ENCODE measurements around the gene CHRNB4. TPM values are rescaled to one million over a fixed set of nuclear protein-coding genes. Genes with fewer than 3 reads are reported as not detected.

Gene CHRNB4
- total RNA-seq, result not detected

GRCh38 chr15:78641102-78641748 is at the start of gene CHRNB4:
Gene CHRNB4 (minus strand): TSS chr15:78641210. CDS start chr15:78641133, 77 bp downstream.
- POLR2A ChIA-PET, result no interaction called here
- CTCF ChIA-PET, result interaction anchor here (0.7 to 1.7 kb wide), 2 partner anchors 42 to 110 kb away, joined by 3 to 4 read pairs; no protein-coding TSS in a partner anchor

- ChIA-PET CTCF (no interaction called here), POLR2A (no interaction called here)
These were observed 48.6 kb upstream of the CHRNB4 start for GRCh38 chr15:78689626-78690025.

GRCh38 chr15:78685925-78686324 is 44.9 kb upstream of the CHRNB4 start:
- CTCF ChIA-PET, result interaction anchor here (1.3 kb wide), 1 partner anchor 48 kb away, joined by 3 read pairs; no protein-coding TSS in a partner anchor
- POLR2A ChIA-PET, result no interaction called here

GRCh38 chr15:78685159-78685921 is 44.3 kb upstream of the CHRNB4 start:
- ChIA-PET CTCF (interaction anchor here (1.3 kb wide), 1 partner anchor 47 kb away, joined by 3 read pairs; no protein-coding TSS in a partner anchor), POLR2A (no interaction called here)

GRCh38 chr15:78684657-78685056 is 43.6 kb upstream of the CHRNB4 start:
- CTCF ChIA-PET, result interaction anchor here (0.7 to 1.3 kb wide), 2 partner anchors 9 to 46 kb away, joined by 3 to 5 read pairs; no protein-coding TSS in a partner anchor
- POLR2A ChIA-PET, result no interaction called here

- ChIA-PET CTCF (interaction anchor here (1.2 kb wide), 1 partner anchor 42 kb away, joined by 3 read pairs; the partner anchor contains the start of gene CHRNB4), POLR2A (interaction anchor here (0.7 kb wide), 1 partner anchor 21 kb away, joined by 13 read pairs; no protein-coding TSS in a partner anchor)
These were observed 42.6 kb upstream of the CHRNB4 start for GRCh38 chr15:78683599-78683998.

GRCh38 chr15:78682693-78683410 is 41.8 kb upstream of the CHRNB4 start:
- CTCF ChIA-PET, result interaction anchor here (1.2 kb wide), 1 partner anchor 42 kb away, joined by 3 read pairs; the partner anchor contains the start of gene CHRNB4
- POLR2A ChIA-PET, result no interaction called here

GRCh38 chr15:78682004-78682651 is 41.1 kb upstream of the CHRNB4 start:
- ChIA-PET CTCF (no interaction called here), POLR2A (no interaction called here)

- POLR2A ChIA-PET, result no interaction called here
These were observed 40.4 kb upstream of the CHRNB4 start for GRCh38 chr15:78681281-78682003.

GRCh38 chr15:78680431-78681075 is 39.5 kb upstream of the CHRNB4 start:
- ChIA-PET CTCF (no interaction called here), POLR2A (no interaction called here)

More at GRCh38 chr15:78681281-78682003, 40.4 kb upstream of the CHRNB4 start:
- CTCF ChIA-PET, result no interaction called here

GRCh38 chr15:78679089-78679511 is 38.1 kb upstream of the CHRNB4 start:
- POLR2A ChIA-PET, result no interaction called here
- CTCF ChIA-PET, result no interaction called here

GRCh38 chr15:78676424-78677110 is 35.6 kb upstream of the CHRNB4 start:
- POLR2A ChIA-PET, result no interaction called here
- CTCF ChIA-PET, result interaction anchor here (0.5 kb wide), 1 partner anchor 8 kb away, joined by 5 read pairs; no protein-coding TSS in a partner anchor

- CTCF ChIA-PET, result interaction anchor here (0.5 kb wide), 1 partner anchor 8 kb away, joined by 5 read pairs; no protein-coding TSS in a partner anchor
- POLR2A ChIA-PET, result no interaction called here
These were observed 34.8 kb upstream of the CHRNB4 start for GRCh38 chr15:78675617-78676360.

GRCh38 chr15:78675206-78675605 is 34.2 kb upstream of the CHRNB4 start:
- CTCF ChIA-PET, result no interaction called here
- POLR2A ChIA-PET, result no interaction called here

GRCh38 chr15:78673917-78674444 is 33.0 kb upstream of the CHRNB4 start:
- POLR2A ChIA-PET, result no interaction called here
- CTCF ChIA-PET, result no interaction called here

GRCh38 chr15:78673476-78673875 is 32.5 kb upstream of the CHRNB4 start:
- CTCF ChIA-PET, result no interaction called here

More at GRCh38 chr15:78673476-78673875, 32.5 kb upstream of the CHRNB4 start:
- POLR2A ChIA-PET, result no interaction called here
